Limb (tissue), 2 donors: Measurements from ENCODE around the gene UCP1.
"Not testable (repeated sequence)": the region's sequence is repeated elsewhere in the genome, so short reads cannot be mapped to it uniquely, and the experiment has no call there.

Experiments
- DNase-seq, 2 donors: peaks; one replicate each; pipeline ENCODE4 v3.0.0-alpha.2; 2016; ENCODE audit errors: extremely low spot score in 2 of 2

Gene UCP1

GRCh38 chr4:140533951-140534480 is 34.7 kb downstream of the UCP1 start:
- no peak for DNase-seq

- no peak for DNase-seq
Measured at GRCh38 chr4:140529434-140529833, 39.3 kb downstream of the UCP1 start.

- DNase-seq, result peak; percentile 98
Measured at GRCh38 chr4:140523857-140524742, 44.7 kb downstream of the UCP1 start, which contains the start of gene ELMOD2. Gene ELMOD2 (plus strand): TSS chr4:140524168. CDS start chr4:140525429, 1,261 bp downstream.

- no peak for DNase-seq
Measured at GRCh38 chr4:140523370-140523856, 45.3 kb downstream of the UCP1 start.

- no peak for DNase-seq
Measured at GRCh38 chr4:140515423-140515822, 53.3 kb downstream of the UCP1 start.

- DNase-seq, result not testable (repeated sequence)
Measured at GRCh38 chr4:140513765-140514164, 55.0 kb downstream of the UCP1 start.
